ENCODE data around the gene SLC38A10.
A peak's percentile ranks its signal among the peaks of the same experiment; 100 is the strongest.

Gene SLC38A10

DNA sequence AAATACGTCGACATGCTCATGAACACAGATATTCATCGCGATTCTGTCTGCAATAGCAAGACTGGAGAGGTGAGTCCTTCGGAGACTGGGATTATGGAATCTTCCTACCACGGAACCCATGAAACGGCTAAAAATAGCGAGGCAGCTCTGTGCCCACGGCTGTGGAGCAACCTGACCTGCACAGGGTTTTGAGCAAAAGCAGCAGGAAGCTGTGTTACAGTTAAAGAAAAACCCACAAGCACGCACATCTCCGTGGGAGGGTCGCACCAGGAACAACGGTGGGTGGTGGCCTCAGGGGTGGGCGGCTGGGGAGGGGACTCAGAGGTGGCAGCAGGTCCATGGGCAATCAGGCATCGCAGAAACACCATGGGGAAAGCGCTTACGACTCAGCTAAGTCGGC lies 24.8 kb downstream of the SLC38A10 start:
- no peak for TF ChIP-seq CTCF (IDR thresholded peaks at IDR 0.05; ENCODE audit: low read depth, low read length, missing control alignments)
- H3K4me3 ChIP-seq (replicated peaks; ENCODE audit: low read depth, low read length): no peak overlapping the region
- no peak for DNase-seq (ENCODE audit: extremely low read depth, low read depth)

GRCh38 chr17:81267390-81268067 lies 27.6 kb downstream of the SLC38A10 start:
- no peak overlapping the region for H3K4me3 ChIP-seq (replicated peaks; ENCODE audit: low read depth, low read length)
- no peak for DNase-seq (ENCODE audit: extremely low read depth, low read depth)
- TF ChIP-seq CTCF (IDR thresholded peaks at IDR 0.05; ENCODE audit: low read depth, low read length, missing control alignments): no peak

DNA sequence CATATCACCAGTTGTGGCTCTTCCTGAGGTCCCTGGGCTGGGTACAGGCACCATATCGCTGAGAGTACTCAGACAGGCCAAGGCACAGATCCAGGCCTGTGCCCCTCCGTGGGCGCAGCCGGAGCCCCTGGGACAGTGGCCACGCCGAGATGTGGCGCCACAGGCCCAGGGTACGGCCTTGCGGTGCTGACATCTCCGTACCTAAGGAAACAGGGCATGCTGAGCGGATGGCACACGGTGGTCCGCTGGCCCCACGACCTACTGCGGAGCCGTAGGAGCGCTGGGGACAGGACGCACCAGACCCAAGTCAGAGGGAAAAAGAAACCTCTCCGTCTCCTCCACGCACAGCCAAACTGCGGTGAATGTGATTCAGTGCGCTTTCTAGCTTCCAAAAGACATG lies 29.5 kb downstream of the SLC38A10 start:
- TF ChIP-seq CTCF (IDR thresholded peaks at IDR 0.05; ENCODE audit: low read depth, low read length, missing control alignments): no peak

GRCh38 chr17:81264640-81265039 lies 30.5 kb downstream of the SLC38A10 start:
- no peak for DNase-seq (ENCODE audit: extremely low read depth, low read depth)
- H3K4me3 ChIP-seq (replicated peaks; ENCODE audit: low read depth, low read length): no peak overlapping the region
- no peak for TF ChIP-seq CTCF (IDR thresholded peaks at IDR 0.05; ENCODE audit: low read depth, low read length, missing control alignments)

More for the DNA sequence above, 29.5 kb downstream of the SLC38A10 start:
- no peak overlapping the region for H3K4me3 ChIP-seq (replicated peaks; ENCODE audit: low read depth, low read length)
- DNase-seq (ENCODE audit: extremely low read depth, low read depth): no peak

DNA sequence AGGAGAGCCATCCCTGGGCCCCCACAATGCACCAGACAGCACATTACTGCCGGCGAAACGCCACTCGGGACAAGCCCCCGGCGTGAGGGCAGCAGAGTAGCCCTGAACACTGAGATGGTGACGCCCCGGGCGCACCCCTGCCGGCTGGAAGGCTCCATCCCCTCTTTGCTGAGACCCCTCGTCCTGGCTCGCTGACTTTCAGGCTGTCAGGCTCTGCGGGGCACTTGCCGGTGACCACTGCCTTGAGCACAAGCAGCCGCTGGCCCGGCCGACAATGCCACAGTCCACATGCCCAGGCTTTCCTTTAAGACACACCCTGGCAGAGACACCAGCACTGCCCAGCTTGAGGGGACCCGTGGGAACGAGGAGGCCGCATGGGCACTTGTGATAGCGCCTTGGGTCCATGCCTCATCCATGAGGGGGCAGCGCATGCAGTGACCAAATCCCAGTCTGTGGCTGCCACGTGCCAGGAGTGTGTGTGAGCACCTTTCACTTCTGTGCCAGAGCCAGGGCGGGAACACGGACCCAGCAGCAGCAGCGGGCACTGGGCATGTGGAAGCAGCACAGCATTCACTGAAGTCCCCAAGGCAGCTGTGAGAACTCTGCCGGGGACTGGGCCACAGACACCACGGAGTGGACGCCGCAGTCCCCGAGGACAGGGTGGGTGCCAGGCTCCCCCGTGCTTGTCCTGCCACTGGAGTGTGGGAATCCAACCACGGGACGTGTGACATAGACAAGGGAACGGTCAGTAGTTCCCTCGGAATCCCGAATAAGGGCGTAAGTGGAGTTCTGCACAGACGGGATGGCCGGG lies 31.5 kb downstream of the SLC38A10 start:
- no peak overlapping the region for H3K4me3 ChIP-seq (replicated peaks; ENCODE audit: low read depth, low read length)
- TF ChIP-seq CTCF (IDR thresholded peaks at IDR 0.05; ENCODE audit: low read depth, low read length, missing control alignments): peak; percentile 3
- DNase-seq (ENCODE audit: extremely low read depth, low read depth): no peak

DNA sequence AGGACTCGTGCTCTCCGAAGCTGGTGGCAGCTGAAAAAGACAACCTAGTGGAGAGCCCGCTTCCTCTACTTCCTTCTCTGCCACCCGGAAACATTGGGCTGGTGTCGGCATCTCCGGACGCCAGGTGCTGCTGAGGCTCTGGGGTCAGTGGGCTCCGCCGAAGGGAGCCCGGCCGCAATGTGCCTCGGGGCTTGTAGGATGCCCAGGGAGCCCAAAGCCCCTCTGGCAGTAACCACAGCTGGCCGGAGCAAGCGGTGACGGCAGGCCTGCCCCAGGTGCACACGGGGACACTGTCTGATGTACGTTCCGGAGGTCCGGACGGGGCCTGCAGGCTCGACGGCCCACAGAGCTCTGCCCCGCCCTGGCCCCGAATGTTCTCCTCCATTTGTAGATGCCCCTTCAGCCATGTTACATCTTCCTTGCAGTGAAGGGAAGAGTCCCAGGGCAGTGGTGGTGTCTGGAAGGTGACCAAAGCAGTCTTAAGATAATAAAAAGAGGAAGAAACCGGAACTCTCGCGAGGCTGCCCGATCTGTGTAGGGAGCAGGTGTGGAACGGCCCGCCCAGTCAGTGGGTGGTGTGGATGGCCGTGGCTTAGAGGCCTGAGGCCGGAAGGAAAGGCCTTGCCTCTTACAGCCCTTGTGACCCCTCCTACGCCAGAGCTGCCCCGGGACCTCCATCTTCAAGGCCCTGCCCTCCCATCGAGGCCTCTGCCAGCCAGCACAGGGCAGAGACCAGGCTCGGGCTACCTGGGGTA lies 33.3 kb downstream of the SLC38A10 start:
- H3K4me3 ChIP-seq (replicated peaks; ENCODE audit: low read depth, low read length): no peak overlapping the region
- no peak for TF ChIP-seq CTCF (IDR thresholded peaks at IDR 0.05; ENCODE audit: low read depth, low read length, missing control alignments)
- DNase-seq (ENCODE audit: extremely low read depth, low read depth): no peak

Data from HFF-Myc (cell line).